ENCODE measurements around the gene WFDC5. TPM values are rescaled to one million over a fixed set of nuclear protein-coding genes. Genes with fewer than 3 reads are reported as not detected.
A peak's percentile ranks its signal among the peaks of the same experiment; 100 is the strongest.

Gene WFDC5
- total RNA-seq, 1 experiment from 2014 or later: not detected

DNA sequence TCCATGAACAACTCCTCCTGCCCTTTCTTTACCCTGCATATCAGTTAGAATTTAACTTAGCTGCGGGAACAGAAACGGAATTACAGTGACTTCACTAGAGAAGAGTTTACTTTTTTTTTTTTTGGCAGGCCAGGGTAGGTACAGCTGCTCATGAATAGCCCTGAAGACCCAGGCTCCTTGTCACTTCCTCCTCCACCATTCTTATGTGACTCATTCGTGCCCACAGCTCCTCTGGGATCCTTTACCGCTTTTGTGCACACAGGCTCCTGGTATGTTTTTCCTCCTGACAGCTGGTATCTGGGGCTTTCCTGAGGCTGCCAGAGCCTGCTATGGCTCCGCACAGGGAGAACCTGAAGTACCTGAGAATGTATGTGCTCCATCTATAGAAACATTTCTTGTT, 10.2 kb downstream of the WFDC5 start:
- no peak for DNase-seq
- Histone ChIP-seq H3K36me3 (replicated peaks; ENCODE audit: control insufficient read depth, insufficient read depth, low read length) (no peaks in the 10 kb centered on the region), H3K4me3 (ENCODE audit: insufficient read depth, low read depth, low read length) (no peak overlapping the region), H3K27me3 (ENCODE audit: control insufficient read depth, insufficient read depth, low read length) (peaks cover 12% of the 10 kb centered on the region)

DNA sequence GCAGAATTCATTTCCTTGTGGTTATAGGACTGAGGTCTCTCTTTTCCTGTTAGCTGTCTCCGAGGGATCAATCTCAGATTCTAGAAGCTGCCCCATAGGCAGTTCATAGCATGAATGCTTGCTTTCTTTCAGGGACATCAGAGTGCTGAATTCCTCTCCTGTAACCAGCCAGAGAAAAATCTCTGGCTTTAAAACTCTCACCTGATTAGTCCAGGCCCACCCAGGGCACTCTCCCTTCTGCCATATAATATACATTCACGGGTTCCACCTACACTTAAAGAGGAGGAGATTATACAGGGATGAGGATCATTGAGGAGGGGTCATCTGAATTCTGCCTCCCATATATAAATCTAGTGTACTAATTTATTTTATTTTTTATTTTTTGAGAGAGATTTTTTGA, 11.9 kb downstream of the WFDC5 start:
- H3K27me3 ChIP-seq (ENCODE audit: control insufficient read depth, insufficient read depth, low read length): peaks cover 27% of the 10 kb centered on the region
- H3K4me3 ChIP-seq (ENCODE audit: insufficient read depth, low read depth, low read length): no peak overlapping the region
- H3K36me3 ChIP-seq (replicated peaks; ENCODE audit: control insufficient read depth, insufficient read depth, low read length): no peaks in the 10 kb centered on the region
- DNase-seq: no peak

DNA sequence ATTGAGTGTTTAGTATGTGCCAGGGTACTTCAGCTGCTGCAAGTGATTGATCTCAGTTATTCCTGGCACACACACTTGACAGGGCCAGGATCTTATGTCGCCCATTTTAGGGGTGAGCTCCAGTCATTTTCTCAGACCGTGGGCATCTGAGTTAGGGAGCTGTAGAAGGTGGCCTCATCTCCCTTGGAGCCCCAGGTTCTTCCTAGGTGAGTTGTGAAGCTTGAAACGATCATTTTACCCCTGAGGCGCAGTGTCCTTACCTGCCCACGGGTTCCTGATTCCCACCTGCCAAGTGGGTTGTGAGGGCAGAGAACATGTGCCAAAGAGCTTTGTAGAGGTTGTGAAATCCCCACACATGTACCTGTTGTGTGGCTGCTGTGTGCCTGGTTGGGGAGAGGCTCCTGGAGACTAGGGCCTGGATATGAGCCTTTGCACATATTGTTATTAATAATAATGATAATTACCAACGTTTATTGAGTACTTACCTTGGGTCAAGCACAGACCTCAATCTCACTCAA, 13.6 kb downstream of the WFDC5 start:
- peaks cover 39% of the 10 kb centered on the region for H3K27me3 ChIP-seq (ENCODE audit: control insufficient read depth, insufficient read depth, low read length)
- no peak overlapping the region; the same call in 1 of the 2 replicates for H3K4me3 ChIP-seq (ENCODE audit: insufficient read depth, low read depth, low read length)
- H3K36me3 ChIP-seq (replicated peaks; ENCODE audit: control insufficient read depth, insufficient read depth, low read length): no peaks in the 10 kb centered on the region
- no peak for DNase-seq

DNA sequence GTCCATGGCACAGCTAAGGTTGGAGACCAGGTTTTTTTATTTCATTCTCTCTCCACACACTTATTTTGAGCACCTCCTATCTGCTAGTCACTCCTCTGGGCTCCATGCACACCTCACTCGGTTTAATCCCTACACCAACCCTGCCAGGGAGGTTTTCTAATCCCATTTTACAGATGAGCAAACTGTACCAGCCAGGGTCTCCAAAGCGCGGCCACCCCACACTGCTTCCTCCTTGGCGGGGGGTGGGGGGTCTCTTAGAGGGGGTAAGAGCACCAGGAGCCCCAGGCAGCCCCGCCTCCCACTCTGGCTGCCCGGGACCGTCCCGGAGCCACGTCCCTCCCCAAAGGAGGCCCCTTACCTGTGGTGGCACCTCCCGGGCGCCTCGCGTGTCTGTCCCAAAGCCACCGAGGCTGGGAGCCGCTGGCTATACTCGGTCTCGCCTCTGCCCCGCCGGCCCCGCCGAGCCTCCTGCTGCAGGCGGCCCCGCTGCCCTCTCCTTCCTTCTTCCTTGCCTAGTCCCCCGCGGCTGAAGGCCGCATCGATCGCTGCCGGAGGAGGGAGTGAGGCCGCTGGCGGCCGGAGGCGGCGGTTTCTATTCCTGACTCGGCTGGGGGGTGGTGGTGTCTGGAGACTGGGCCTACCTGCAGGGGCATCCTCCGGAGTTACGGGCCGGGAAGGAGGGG, 14.3 kb downstream of the WFDC5 start, which contains the start of gene KCNS1:
TSS of gene KCNS1 (minus strand) at position 565 of the 683 bp plus-strand sequence. CDS start 1,891 bp downstream, outside the sequence.
- no peaks in the 10 kb centered on the region for H3K36me3 ChIP-seq (replicated peaks; ENCODE audit: control insufficient read depth, insufficient read depth, low read length)
- peaks cover 40% of the 10 kb centered on the region for H3K27me3 ChIP-seq (ENCODE audit: control insufficient read depth, insufficient read depth, low read length)
- DNase-seq: peak; percentile 93
- H3K4me3 ChIP-seq (ENCODE audit: insufficient read depth, low read depth, low read length): peak within 1 kb of the TSS; percentile 38

DNA sequence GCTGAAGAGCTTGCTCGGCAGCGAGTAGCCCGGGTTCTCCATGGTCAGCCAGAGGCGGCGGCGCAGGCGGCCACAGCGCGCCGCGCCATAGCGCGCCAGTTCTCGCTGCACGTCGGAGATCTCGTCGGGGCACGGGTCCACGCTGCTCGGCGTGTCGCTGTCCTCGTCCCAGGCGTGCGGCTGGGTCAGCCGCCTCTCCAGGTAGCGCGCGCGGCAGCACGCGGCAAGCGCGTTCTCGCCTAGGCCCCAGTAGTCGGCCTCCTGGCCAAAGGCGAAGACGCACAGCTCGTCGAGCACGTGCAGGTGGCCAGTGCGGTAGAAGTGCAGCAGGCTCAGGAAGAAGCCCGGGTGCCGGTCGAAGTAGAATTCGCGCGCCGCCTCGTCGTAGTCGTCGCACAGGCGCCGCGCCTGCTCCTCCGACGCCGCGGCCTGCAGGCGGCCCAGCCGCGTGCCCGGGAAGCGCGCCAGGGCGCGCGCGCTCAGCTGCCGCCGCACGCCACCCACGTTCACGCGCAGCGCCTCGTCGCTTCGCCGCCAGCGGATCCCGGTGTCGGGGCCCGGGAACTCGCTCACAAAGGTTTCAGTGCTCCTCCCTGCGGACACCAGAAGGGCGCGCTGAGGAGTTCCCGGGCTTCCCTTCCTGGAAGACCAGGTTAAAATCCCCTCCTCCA, 16.7 kb downstream of the WFDC5 start:
- no peaks in the 10 kb centered on the region for H3K36me3 ChIP-seq (replicated peaks; ENCODE audit: control insufficient read depth, insufficient read depth, low read length)
- H3K4me3 ChIP-seq (ENCODE audit: insufficient read depth, low read depth, low read length): no peak overlapping the region; the same call in 1 of the 2 replicates
- peaks cover 40% of the 10 kb centered on the region for H3K27me3 ChIP-seq (ENCODE audit: control insufficient read depth, insufficient read depth, low read length)
- peak; percentile 92 for DNase-seq

DNA sequence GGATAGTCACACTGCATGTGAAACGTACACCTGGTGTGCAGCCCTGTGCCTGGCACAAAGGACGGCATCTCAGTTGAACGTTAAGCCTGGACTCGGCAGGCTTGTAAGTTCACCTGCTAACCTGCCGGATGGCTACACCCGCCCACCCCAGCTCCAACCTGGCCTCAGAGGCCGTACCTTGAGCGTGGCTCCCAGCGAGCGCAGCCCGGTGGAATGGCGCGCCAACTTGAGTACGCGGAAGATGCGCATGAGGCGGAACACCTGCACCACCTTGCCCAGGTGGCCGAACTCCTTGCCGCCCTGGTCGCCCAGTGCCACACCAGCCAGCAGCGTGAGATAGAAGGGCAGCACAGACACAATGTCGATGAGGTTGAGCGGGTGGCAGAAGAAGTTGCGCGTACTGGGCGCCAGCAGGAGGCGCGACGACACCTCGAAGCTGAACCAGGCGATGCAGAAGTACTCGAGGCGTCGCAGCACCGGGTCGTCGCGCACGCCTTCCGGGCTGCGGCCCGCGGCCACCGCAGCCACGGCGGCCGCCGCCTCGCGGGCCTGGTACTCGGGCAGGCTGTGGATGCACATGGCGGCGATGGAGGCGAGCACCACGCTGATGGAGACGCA, 17.4 kb downstream of the WFDC5 start:
- H3K4me3 ChIP-seq (ENCODE audit: insufficient read depth, low read depth, low read length): no peak overlapping the region
- DNase-seq: peak; percentile 61
- H3K36me3 ChIP-seq (replicated peaks; ENCODE audit: control insufficient read depth, insufficient read depth, low read length): no peaks in the 10 kb centered on the region
- H3K27me3 ChIP-seq (ENCODE audit: control insufficient read depth, insufficient read depth, low read length): peaks cover 40% of the 10 kb centered on the region

DNA sequence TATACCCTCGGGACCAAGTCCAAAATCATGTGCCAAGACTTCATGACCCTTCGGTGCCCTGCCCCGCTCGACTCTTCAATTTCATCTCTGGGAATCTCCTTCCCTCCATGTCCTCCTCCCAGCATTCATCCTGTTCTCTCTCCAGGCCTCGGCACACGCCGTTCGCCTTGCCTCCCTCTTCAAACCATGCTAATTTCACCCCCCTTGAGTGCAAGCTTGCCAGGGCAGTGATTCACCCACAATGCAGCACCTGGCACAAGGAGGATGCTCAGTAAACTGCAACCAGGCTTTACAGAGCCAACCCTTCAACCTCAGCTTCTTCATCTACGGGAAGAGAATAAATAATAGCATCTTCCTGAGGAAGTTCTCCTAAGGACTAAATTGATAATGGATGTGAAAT, 18.2 kb downstream of the WFDC5 start:
- no peak overlapping the region for H3K4me3 ChIP-seq (ENCODE audit: insufficient read depth, low read depth, low read length)
- peaks cover 40% of the 10 kb centered on the region for H3K27me3 ChIP-seq (ENCODE audit: control insufficient read depth, insufficient read depth, low read length)
- no peak for DNase-seq
- no peaks in the 10 kb centered on the region for H3K36me3 ChIP-seq (replicated peaks; ENCODE audit: control insufficient read depth, insufficient read depth, low read length)

DNA sequence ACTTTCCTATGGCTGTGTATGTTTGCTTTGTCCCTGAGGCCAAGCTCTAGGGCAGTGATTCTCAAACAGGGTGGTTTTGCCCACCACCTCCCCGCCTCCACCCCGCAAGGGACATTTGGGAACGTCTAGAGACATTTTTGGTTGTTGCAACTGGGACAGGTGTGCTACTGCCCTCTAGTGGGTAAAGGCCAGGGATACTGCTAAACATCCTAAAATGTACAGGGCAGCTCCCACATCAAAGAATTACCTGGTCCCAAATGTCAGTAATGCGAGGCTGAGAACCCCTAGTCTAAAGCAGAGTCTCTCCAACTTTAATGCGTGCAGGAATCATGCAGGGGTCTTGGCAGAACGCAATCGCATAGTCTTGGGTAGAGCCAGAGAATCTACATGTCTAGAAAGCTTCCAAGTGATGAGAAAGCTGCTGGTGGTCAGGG, 19.2 kb downstream of the WFDC5 start:
- H3K4me3 ChIP-seq (ENCODE audit: insufficient read depth, low read depth, low read length): no peak overlapping the region
- peak; percentile 82 for DNase-seq

DNA sequence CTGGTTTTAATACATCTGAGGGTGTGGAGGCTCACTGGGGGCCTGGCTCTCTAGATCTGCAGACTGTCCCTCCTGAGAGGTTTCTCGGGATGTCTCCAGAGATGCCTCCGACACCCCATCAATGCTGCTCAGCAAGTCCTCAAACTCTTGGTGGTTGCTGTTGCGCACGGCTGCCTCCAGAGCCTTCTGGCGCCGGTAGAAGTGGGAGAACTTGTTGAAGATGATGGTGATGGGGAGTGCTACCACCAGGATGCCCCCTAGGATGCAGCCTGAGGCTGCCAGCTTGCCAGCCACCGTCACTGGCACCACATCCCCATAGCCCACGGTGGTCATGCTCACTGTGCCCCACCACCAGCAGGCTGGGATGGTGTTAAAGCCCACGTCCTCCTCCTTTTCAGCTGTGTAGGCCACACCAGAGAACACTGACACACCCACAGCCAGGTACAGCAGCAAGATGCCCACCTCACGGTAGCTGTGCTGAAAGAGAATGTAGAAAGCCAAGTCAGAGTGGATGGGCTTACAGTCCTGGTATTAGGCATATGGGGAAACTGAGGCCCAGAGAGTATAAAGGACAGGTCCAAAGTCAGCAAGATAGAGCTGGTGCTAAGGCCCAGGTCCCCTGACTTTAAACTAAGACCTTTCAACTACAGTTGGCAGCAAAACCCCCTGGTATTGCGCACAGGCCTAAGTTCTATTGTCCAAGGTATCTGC, 20.0 kb downstream of the WFDC5 start:
- peaks cover 30% of the 10 kb centered on the region for H3K27me3 ChIP-seq (ENCODE audit: control insufficient read depth, insufficient read depth, low read length)
- H3K36me3 ChIP-seq (replicated peaks; ENCODE audit: control insufficient read depth, insufficient read depth, low read length): no peaks in the 10 kb centered on the region
- no peak overlapping the region for H3K4me3 ChIP-seq (ENCODE audit: insufficient read depth, low read depth, low read length)
- no peak for DNase-seq

More for the DNA sequence above, 19.2 kb downstream of the WFDC5 start:
- no peaks in the 10 kb centered on the region for H3K36me3 ChIP-seq (replicated peaks; ENCODE audit: control insufficient read depth, insufficient read depth, low read length)
- peaks cover 38% of the 10 kb centered on the region for H3K27me3 ChIP-seq (ENCODE audit: control insufficient read depth, insufficient read depth, low read length)

DNA sequence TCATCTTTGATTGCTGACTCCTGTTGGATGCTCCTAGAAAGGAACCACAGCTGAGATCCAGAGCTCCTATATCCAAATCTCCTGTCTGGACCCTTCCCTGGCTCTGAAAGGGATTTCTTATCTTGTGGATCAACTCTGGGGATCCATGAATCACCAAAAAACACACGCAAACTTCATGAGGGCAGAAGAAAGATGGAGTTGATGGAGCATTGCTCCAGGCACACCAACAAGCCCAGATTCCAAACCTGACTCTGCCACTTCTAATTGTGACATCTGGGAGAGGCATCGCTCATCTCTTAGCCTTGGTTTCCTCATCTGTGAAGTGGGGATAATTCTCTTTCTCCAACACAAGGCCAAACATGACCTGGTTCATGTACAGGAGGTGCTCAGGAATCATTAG, 20.8 kb downstream of the WFDC5 start:
- no peak for DNase-seq
- H3K36me3 ChIP-seq (replicated peaks; ENCODE audit: control insufficient read depth, insufficient read depth, low read length): no peaks in the 10 kb centered on the region

DNA sequence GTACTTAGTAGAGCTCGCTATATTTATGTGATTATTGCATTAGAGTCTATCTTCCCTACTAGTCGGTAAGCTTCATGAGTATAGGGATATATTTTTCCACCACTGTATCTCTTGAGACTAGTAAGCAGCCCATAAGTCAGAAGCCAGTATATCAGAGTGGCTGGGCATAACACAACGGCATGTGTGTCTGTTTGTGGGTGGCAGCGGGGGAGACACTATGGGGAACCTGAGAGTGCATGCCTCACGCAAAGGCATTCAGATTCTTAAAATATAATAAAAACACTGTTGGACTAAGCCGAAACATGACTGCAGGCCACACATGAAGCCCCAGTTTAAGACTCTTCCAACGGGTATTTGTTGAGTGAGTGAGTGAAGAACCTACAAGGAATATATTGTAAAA, 22.1 kb downstream of the WFDC5 start:
- Histone ChIP-seq H3K4me3 (ENCODE audit: insufficient read depth, low read depth, low read length) (no peak overlapping the region), H3K36me3 (replicated peaks; ENCODE audit: control insufficient read depth, insufficient read depth, low read length) (no peaks in the 10 kb centered on the region), H3K27me3 (ENCODE audit: control insufficient read depth, insufficient read depth, low read length) (peaks cover 11% of the 10 kb centered on the region; the same call in 1 of the 2 replicates)
- DNase-seq: no peak

More for the DNA sequence above, 20.8 kb downstream of the WFDC5 start:
- peaks cover 22% of the 10 kb centered on the region for H3K27me3 ChIP-seq (ENCODE audit: control insufficient read depth, insufficient read depth, low read length)
- no peak overlapping the region for H3K4me3 ChIP-seq (ENCODE audit: insufficient read depth, low read depth, low read length)

DNA sequence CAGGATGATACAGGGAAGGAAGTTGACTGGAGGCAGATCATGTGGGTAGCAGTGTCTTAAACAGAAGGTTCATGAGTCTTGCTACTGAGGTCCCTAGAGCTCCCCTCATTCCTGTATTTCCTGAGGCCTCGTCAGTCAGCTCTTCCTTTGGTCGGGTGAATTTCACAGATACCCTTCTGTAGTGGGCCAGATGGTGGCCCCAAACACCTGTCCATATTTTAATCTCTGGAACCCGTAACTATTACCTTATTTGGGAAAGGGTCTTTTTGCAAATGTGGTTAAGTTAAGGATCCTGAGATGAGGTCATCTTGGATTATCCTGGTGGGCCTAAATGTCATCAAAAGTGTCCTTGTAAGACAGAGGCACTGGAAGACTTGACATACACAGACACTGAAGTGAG, 23.6 kb downstream of the WFDC5 start:
- no peak for DNase-seq
- H3K36me3 ChIP-seq (replicated peaks; ENCODE audit: control insufficient read depth, insufficient read depth, low read length): no peaks in the 10 kb centered on the region
- H3K4me3 ChIP-seq (ENCODE audit: insufficient read depth, low read depth, low read length): no peak overlapping the region
- H3K27me3 ChIP-seq (ENCODE audit: control insufficient read depth, insufficient read depth, low read length): peaks cover under 1% of the 10 kb centered on the region; the same call in 1 of the 2 replicates

DNA sequence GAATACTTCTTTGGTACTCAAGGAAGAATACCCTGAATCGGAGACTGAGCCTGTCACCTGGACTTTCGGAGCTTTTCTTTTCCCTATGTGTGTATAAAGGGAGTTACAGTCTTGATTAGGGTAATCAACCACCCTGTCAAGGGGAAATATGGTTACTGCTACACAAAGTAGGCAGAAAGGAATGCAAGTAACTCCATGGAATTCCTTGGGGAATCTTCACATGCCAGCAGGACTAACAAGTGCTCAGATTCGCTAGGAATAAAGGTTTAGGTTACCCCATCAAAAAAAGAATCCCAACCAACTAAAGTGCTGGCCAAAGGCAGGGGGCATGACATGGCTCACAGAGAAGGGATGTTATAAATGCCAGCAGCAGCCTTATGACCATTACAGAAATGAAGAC, 24.5 kb downstream of the WFDC5 start:
- no peaks in the 10 kb centered on the region for H3K27me3 ChIP-seq (ENCODE audit: control insufficient read depth, insufficient read depth, low read length)
- no peak for DNase-seq
- H3K4me3 ChIP-seq (ENCODE audit: insufficient read depth, low read depth, low read length): no peak overlapping the region
- no peaks in the 10 kb centered on the region for H3K36me3 ChIP-seq (replicated peaks; ENCODE audit: control insufficient read depth, insufficient read depth, low read length)

DNA sequence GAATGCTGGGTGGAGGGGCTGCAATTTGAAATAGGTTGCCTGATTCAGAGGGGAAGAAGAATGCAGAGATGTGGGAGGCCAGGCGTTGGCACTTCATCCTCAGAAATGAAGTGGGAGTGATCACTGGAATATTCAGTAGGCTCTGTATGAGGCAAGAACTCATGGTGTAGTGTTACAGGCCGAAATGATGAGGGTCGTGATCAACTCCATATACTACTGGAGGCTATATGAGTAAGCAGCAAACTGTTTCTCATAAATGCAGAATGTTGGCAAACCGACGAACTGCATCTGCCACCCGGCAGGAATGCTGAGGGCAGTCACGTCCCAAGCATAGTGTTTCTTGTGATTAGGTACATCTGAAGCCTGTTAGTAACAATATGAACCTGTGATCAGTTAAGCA, 26.7 kb downstream of the WFDC5 start:
- no peak for DNase-seq
- H3K36me3 ChIP-seq (replicated peaks; ENCODE audit: control insufficient read depth, insufficient read depth, low read length): no peaks in the 10 kb centered on the region
- no peak overlapping the region for H3K4me3 ChIP-seq (ENCODE audit: insufficient read depth, low read depth, low read length)
- H3K27me3 ChIP-seq (ENCODE audit: control insufficient read depth, insufficient read depth, low read length): no peaks in the 10 kb centered on the region

Data from H7 (cell line).